HG02642 (cell line): ENCODE measurements around the gene MED13L.
A peak's percentile ranks its signal among the peaks of the same experiment; 100 is the strongest.

Experiments used
- ATAC-seq: cut with Tn5 transposase; IDR thresholded peaks from one replicate; pipeline ENCODE4 v1.9.1; 2021; ENCODE audit warnings: mild to moderate bottlenecking; ENCODE audit not compliant: unreplicated experiment, poor library complexity

Gene MED13L

DNA sequence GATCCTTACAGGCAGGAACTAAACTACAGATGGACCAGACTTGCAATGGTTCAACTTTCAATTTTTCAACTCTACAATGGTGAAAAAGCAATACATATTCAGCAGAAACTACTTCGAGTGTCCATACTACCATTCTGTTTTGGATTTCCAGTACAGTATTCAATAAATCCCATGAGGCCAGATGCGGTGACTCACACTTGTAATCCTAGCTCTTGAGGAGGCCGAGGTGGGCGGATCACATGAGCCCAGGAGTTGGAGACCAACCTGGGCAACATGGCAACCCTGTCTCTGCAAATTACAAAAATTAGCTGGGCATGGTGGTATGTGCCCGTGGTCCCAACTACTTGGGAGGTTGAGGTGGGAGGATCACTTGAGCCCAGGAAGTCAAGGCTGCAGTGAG, 336.1 kb downstream of the MED13L start:
- no peak for ATAC-seq

DNA sequence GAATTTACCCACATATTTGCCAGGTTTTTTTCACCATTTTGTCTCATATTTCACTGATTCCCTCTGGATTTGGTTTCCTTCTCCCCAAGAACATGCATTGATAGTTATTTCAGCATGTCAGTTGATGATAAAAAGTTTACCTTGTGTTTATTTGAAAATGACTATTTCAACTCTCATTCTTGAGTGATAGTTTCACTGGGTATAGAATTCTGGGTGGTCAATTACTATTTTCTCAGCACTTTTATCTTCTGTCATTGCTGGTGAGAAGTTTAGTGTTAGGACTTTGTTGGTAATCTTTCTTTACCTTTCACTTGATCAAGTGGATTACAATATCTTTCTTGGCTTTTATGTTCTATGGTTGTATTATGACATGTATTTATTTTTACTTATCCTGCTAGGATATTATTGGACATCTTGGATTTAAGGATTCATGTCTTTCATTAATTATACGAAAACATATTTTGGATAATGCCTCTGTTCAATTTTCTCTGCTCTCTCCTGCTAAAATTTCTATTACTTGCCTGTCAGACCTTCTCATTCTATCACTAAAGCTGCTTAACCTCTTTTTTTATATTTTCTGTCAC, 338.6 kb downstream of the MED13L start:
- ATAC-seq, result no peak

DNA sequence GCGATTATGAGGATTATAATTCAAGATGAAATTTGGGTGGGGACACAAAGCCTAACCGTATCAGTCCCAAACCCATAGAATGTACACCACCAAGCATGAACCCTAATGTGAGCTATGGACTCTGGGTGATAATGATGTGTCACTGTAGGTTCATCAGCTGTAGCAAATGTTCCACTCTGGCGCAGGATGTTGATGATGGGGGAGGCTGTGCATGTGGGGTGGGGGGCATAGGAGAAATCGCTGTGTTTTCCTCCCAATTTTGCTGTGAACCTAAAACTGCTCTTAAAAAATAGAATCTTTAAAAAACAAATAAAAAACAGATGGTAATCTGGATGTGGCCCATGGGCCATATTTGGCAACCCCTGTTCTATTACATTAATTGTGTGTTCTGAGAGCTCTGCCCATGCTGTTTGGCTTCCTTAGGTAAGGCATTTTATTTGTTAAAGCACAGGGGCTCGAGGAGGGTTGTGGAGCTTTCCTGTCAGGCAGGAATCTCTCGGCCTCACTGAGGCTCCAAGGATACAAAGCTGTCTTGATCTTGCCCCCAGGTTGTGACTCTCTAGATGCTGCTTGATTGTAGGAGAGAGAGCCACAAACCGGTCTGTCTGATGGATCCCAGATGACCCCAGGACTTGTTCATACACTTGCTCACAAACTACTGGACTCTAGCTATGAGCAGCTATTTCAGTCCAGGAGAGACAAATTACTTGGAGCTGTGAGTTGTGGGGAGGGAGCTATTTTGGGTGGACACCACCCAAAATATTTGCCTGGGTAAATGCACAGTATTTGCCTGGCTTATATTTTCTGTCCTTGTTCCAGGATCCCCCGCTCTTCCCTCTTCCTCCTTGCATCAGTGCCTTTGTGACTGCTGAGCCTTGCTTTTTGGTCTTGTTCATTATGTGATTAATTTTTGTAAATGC, 340.2 kb downstream of the MED13L start:
- ATAC-seq, result no peak

DNA sequence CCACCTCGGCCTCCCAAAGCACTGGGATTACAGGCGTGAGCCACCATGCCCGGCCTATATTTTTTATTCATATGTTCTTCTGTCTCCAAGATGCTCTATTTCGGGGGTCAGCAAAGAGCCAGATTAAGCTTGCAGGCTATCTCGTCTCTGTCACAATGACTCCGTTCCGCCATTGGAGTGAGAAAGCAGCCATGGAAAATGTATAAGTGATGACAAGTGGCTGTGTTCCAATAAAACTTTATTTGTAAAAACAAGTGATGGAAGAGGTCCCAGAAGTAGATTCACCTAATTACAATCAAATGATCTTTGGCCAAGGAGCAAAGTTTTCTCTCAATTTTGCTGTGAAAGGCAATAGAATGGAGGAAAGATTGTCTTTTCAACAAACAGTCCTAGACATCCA, 342.6 kb downstream of the MED13L start:
- ATAC-seq, result no peak

DNA sequence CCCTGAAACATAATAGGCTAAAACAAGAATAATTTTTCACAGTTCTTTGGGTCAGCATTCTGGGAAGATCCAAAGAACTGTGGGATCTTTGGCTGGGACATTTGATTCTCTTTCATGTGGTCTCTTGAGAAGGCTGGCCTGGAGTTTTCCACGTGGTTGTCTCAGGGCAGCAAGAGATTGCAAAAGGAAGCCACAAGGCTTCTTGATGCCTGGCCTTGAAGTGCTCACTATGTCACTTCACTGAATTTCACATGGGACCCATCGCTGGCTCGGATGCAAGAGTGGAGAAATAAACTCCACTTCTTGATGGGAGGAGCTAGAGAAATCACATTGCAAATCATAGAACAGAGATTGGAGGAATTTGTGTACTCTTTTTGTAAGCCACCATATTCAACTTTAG, 343.4 kb downstream of the MED13L start:
- no peak for ATAC-seq

DNA sequence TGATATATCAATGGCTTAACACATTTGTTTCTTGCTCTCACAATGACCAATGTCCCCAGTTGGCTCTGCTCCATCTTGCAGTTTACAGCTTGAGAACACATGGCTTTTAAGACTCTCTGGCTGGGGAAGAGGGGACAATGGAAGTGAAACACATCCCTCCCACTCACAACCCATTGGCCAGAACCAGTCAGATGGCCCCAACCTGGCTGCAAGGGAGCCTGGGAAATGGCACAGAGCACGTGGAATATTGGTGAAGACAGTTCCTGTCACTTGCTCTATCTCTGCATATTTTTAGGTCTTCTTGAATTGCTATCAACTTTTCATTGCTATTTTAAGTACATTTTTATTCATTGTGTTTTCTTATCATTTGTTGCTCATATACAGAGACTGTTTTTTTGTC, 345.4 kb downstream of the MED13L start:
- no peak for ATAC-seq

- ATAC-seq, result no peak
These were observed 347.2 kb downstream of the MED13L start for GRCh38 chr12:115930336-115930735.

GRCh38 chr12:115926037-115926670, 351.3 kb downstream of the MED13L start:
- ATAC-seq, result no peak

GRCh38 chr12:115923851-115924250, 353.6 kb downstream of the MED13L start:
- no peak for ATAC-seq

GRCh38 chr12:115922952-115923564, 354.4 kb downstream of the MED13L start:
- ATAC-seq, result no peak

DNA sequence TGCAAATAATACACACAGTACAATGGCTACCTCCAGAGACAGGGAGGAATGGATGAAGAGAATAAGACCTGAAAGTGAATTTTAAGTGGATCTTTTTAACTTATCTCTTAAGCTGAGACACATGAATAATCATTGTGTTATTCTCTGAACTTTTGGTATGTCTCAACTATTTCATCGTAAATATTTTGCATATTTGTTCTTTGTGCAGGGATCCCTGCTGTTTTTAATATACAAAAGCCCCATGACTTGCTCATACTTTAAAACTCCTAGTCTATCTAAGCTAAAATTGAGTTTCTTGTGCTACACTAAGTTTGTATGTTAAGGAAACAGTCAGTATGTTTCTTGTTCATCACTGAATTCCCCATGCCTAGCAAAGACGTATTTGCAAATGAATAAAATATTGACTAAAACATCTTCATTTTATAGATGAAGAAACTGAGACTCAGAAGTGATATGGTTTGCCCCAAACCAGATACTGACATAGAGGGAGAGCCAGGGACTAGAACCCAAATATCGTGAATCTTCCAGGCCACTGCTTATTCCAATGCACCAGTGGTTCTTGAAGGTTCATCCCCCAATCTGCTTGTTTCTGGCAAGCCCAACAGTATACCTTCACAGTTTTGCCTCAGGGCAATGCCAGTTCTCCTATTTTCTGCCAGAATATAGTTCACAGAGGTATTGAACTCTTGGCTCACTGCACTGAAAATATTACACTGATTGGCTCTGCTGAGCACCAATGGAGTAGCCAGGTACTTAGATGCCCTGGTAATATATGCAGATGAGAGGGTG, 356.9 kb downstream of the MED13L start:
- ATAC-seq, result no peak

DNA sequence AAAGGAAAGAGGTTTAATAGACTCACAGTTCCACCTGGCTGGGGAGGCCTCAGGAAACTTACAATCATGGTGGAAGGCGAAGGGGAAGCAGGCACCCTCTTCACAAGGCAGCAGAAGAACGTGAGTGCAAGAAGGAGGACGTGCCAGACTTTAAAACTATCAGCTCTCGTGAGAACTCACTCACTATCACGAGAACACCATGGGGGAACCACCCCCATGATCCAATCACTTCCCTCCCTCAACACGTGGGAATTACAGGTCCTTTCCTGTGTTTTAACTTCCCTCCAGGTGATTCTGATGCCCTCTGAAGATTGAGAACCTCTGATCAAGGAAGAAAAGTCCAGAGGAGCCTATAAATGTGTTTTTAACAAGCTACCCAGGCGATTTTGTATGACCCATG, 358.7 kb downstream of the MED13L start:
- ATAC-seq, result no peak

DNA sequence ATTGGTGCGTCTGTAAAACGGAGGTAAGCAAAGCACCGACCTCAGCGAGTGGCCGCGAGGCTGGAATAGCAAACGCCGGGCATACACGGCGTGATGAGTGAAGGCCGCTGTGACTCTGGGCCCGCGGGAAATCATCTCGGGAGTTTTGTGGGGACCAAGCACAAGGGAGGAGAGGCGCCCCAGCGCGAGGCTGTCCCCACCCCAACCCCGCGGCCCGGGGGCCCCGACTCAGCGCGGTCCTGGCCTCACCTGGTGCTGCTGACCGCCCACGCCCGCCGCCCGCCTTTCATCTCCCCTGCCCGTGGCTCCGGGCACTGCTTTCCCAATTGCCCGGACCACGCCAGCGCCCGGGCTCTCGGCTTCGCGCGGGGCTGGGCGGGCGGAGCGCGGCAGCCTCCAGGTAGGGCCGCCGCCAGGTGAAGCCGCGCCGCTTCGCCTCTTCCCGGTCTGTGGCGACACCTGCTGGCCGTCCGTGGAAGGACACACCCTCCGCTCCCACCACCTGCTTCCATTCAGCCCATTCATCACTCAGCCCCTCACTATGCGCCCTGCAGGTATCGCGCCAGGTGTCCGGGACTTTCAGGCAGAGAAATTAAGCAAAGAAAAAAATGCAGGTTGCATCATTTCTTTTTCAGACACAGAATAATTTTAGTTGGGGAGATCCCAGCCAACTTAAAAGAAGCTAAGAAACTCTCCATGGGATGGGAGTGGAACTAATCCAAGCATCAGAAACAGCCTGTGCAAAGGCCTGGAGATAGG, 360.4 kb downstream of the MED13L start:
- ATAC-seq, result peak; percentile 76

GRCh38 chr12:115914122-115914521, 363.4 kb downstream of the MED13L start:
- ATAC-seq, result no peak

- ATAC-seq, result no peak
These were observed 365.1 kb downstream of the MED13L start for GRCh38 chr12:115912440-115912839.

- ATAC-seq, result no peak
These were observed 366.1 kb downstream of the MED13L start for GRCh38 chr12:115911360-115911759.

- ATAC-seq, result no peak
These were observed 367.4 kb downstream of the MED13L start for GRCh38 chr12:115910057-115910456.
